Peyer's patch (tissue), 4 donors: ENCODE results near the gene TRIM23.

Source experiments
- CTCF ChIP-seq, 6 experiments: fragments of 450-650 bp in 4 of 6; fragments of 200-600 bp in 2 of 6; sonication (generic) in 1 of 6; IDR thresholded peaks; one replicate each; pipeline ENCODE4 v1.5.1; 2017 to 2019; ENCODE audit warnings: antibody characterized with exemption in 6 of 6, mild to moderate bottlenecking in 3 of 6, moderate library complexity in 1 of 6
- POLR2A ChIP-seq, 2 donors: fragments of 450-650 bp; IDR thresholded peaks; one replicate each; pipeline ENCODE4 v1.5.1; 2017; ENCODE audit warnings: antibody characterized with exemption in 2 of 2, mild to moderate bottlenecking in 2 of 2, moderate library complexity in 2 of 2

- TF ChIP-seq CTCF (IDR thresholded peaks at IDR 0.05) (no peak), POLR2A (IDR thresholded peaks at IDR 0.05) (no peak)
These were observed 35.4 kb downstream of the TRIM23 start for GRCh38 chr5:65588694-65589093.
